Coronary artery (tissue), 2 donors: ENCODE results near the gene LSAMP.
"Not testable (repeated sequence)": the region's sequence is repeated elsewhere in the genome, so short reads cannot be mapped to it uniquely, and the experiment has no call there.

Experiments used
- DNase-seq: peaks from one replicate; pipeline ENCODE4 v3.0.0-alpha.2; 2017; ENCODE audit warnings: low spot score
- H3K27ac ChIP-seq, 2 donors: fragments of 200-600 bp; sonication (generic); one replicate each; pipeline ENCODE4 v1.5.1; 2016 to 2019
- H3K4me3 ChIP-seq: fragments of 200-600 bp; sonication (generic); 2 replicates; pipeline ENCODE4 v1.5.1; 2016; ENCODE audit warnings: mild to moderate bottlenecking, moderate library complexity
- TF ChIP-seq, protein P1 (sequence below): fragments of 200-600 bp; sonication (generic); IDR thresholded peaks from one replicate; pipeline ENCODE4 v1.5.1; 2019; ENCODE audit warnings: antibody characterized with exemption

The LSAMP gene

GRCh38 chr3:115804200-115804599, 641.1 kb downstream of the LSAMP start:
- TF ChIP-seq, protein P1, sequence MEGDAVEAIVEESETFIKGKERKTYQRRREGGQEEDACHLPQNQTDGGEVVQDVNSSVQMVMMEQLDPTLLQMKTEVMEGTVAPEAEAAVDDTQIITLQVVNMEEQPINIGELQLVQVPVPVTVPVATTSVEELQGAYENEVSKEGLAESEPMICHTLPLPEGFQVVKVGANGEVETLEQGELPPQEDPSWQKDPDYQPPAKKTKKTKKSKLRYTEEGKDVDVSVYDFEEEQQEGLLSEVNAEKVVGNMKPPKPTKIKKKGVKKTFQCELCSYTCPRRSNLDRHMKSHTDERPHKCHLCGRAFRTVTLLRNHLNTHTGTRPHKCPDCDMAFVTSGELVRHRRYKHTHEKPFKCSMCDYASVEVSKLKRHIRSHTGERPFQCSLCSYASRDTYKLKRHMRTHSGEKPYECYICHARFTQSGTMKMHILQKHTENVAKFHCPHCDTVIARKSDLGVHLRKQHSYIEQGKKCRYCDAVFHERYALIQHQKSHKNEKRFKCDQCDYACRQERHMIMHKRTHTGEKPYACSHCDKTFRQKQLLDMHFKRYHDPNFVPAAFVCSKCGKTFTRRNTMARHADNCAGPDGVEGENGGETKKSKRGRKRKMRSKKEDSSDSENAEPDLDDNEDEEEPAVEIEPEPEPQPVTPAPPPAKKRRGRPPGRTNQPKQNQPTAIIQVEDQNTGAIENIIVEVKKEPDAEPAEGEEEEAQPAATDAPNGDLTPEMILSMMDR, result no peak

GRCh38 chr3:115803661-115804060, 641.6 kb downstream of the LSAMP start:
- TF ChIP-seq, protein P1, result no peak
- H3K27ac ChIP-seq, result no peak overlapping the region
- no peak overlapping the region for H3K4me3 ChIP-seq
- DNase-seq, result no peak

More at GRCh38 chr3:115804200-115804599, 641.1 kb downstream of the LSAMP start:
- no peak overlapping the region for H3K4me3 ChIP-seq
- H3K27ac ChIP-seq, result no peak overlapping the region
- DNase-seq, result no peak

- H3K27ac ChIP-seq, result no peak overlapping the region
- DNase-seq, result no peak
- TF ChIP-seq, protein P1, result no peak
- no peak overlapping the region for H3K4me3 ChIP-seq
Observed at GRCh38 chr3:115800489-115801075, 644.7 kb downstream of the LSAMP start.

GRCh38 chr3:115800065-115800464, 645.2 kb downstream of the LSAMP start:
- not testable (repeated sequence) for H3K4me3 ChIP-seq, DNase-seq, H3K27ac ChIP-seq

- DNase-seq, result no peak
- Histone ChIP-seq H3K4me3 (no peak overlapping the region), H3K27ac (no peak overlapping the region)
- TF ChIP-seq, protein P1, result no peak
Observed at GRCh38 chr3:115792206-115792955, 652.9 kb downstream of the LSAMP start.

DNA sequence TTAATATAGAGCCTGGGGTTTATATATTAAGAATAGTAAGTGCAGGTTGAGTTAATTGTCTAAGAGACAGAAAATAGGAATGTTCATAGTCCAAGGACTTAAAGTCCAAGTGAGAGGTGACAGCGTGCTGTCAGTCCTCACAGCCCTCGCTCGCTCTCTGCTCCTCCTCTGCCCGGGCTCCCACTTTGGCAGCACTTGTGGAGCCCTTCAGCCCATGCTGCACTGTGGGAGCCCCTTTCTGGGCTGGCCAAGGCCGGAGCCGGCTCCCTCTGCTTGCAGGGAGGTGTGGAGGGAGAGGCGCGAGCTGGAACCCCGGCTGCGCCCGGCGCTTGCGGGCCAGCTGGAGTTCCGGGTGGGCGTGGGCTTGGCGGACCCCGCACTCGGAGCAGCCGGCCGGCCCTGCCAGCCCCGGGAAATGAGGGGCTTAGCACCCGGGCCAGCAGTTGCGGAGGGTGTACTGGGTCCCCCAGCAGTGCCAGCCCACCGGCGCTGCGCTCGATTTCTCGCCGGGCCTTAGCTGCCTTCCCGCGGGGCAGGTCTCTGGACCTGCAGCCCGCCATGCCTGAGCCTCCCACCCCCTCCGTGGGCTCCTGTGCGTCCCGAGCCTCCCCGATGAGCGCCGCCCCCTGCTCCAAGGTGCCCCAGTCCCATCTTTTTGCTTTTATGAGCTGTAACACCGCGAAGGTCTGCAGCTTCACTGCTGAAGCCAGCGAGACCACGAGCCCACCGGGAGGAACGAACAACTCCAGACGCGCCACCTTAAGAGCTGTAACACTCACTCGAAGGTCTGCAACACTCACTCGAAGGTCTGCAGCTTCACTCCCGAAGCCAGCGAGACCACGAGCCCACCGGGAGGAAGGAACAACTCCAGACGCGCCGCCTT, 653.8 kb downstream of the LSAMP start:
- not testable (repeated sequence) for DNase-seq, H3K4me3 ChIP-seq

GRCh38 chr3:115790759-115791158, 654.5 kb downstream of the LSAMP start:
- no peak for DNase-seq
- TF ChIP-seq, protein P1, result no peak
- H3K27ac ChIP-seq, result no peak overlapping the region
- H3K4me3 ChIP-seq, result no peak overlapping the region

More for the DNA sequence above, 653.8 kb downstream of the LSAMP start:
- not testable (repeated sequence) for H3K27ac ChIP-seq
